Stimulated activated CD8-positive, alpha-beta memory T cell treated with anti-CD3 and anti-CD28 coated beads, Interleukin-7, amount 100 ng/mL, for 1 hour (primary cell): ENCODE data around the gene CFAP126.
"Not testable (repeated sequence)": the region's sequence is repeated elsewhere in the genome, so short reads cannot be mapped to it uniquely, and the experiment has no call there.

Experiments used
- DNase-seq, 2 donors: peaks; one replicate each; pipeline ENCODE4 v3.0.0-alpha.2; 2020; ENCODE audit warnings: low read depth in 2 of 2

CFAP126 gene

GRCh38 chr1:161367684-161368400 lies at the start of gene CFAP126:
CFAP126 (minus strand) TSS chr1:161367876; CDS start chr1:161367868, 8 bp downstream.
- no peak for DNase-seq

DNA sequence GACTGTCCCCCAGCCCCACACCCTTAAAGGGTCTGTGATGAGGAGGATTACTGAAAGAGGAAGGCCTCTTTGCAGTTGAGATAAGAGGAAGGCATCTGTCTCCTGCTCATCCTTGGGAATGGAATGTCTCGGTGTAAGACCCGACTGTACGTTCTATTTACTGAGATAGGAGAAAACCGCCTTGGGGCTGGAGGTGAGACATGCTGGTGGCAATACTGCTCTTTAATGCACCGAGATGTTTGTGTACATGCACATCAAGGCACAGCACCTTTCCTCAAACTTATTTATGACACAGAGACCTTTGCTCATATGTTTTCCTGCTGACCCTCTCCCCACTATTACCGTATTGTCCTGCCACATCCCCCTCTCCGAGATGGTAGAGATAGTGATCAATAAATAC lies 45.4 kb upstream of the CFAP126 start:
- DNase-seq, result not testable (repeated sequence)

GRCh38 chr1:161410636-161410970 lies 42.9 kb upstream of the CFAP126 start:
- DNase-seq, result not testable (repeated sequence)

DNA sequence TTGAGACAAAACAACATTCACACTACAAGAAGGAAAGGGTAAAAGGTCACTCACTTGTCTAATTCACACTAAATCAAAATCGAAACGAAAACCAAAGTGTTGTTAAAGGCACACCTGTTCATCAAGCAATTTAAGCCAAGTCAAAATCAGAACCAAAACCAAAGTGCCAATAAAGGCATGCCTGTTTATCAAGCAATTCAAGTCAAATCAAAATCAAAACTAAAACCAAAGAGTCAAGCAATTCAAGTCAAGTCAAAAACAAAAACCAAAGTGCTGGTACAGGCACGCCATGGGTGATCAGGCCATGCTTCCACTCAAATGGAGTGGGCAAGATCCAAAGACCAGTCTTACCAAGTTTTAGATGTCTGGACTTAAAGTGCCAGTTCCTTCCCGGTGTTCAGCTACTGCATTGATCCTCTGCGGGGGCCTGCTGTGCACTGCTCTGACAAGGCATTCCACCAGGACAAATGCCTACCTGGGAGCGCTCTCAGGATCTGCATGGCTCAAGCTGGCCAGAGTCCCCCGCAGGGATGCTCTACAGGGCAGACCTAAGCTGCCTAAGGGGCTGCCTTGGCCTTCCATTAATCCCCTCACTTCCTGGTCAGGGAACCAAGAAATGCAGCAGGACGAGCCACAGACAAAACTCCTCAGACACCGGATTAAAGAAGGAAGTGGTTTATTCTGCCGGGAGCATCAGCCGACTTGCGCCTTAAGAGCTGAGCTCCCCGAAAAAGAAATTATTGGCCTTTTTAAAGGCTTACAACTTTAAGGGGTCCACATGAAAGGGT lies 42.4 kb upstream of the CFAP126 start:
- not testable (repeated sequence) for DNase-seq

DNA sequence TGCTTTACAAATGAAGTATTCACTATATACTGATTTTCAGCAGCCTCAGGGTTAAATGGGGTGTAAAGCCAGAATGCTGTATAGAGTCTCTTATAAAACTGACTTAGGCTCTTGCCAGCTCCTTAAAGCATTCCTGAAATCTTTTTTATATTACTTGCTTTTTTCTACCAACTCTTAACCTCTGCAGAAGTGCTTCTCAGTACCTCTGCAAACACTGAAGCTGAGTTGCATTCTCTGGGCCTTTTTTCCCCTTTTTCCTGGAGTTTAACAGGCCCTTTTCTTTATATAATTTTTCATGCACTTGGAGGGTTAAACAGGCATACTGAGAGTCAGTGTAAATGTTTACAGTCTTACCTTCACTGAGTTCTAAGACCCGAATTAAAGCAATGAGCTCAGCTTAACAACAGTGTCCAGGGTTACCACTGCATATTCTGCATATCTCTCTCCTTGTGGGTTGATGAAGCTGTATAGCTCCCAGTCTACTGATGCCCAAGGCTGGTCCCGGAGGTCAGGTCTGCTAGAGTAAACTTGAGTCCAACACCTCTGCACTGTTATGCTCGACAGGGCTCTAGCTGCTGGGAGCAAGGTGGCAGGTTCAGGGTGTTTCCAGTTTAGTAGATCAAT lies 40.9 kb upstream of the CFAP126 start:
- DNase-seq, result no peak

GRCh38 chr1:161407451-161407985 lies 39.8 kb upstream of the CFAP126 start:
- DNase-seq, result no peak

DNA sequence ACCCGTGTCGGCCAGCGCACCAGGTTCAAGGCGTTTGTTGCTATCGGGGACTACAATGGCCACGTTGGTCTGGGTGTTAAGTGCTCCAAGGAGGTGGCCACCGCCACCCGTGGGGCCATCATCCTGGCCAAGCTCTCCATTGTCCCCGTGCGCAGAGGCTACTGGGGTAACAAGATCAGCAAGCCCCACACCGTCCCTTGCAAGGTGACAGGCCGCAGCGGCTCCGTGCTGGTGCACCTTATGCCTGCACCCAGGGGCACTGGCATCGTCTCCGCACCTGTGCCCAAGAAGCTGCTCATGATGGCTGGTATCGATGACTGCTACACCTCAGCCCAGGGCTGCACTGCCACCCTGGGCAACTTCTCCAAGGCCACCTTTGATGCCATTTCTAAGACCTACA lies 38.9 kb upstream of the CFAP126 start:
- not testable (repeated sequence) for DNase-seq

DNA sequence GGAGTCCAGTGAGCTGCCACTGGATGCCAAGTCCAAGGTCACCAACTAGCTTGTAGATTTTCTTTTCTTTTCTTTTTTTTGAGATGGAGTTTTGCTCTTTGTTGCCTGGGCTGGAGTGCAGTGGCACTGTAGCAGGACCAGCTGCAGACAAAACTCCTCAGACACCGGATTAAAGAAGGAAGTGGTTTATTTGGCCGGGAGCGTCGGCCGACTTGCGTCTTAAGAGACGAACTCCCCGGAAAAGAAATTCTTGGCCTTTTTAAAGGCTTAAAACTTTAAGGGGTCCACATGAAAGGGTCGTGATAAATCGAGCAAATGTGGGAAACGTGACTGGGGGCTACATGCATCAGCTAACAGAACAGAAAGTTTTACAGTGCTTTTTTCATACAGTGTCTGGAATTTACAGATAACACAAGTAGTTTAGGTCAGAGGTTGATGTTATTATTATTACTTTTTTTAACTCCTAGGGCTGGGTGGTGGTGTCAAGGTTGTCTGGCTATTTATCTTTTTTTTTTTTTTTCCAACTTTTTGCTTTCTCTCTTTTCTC lies 36.4 kb upstream of the CFAP126 start:
- DNase-seq, result no peak

GRCh38 chr1:161402446-161402845 lies 34.8 kb upstream of the CFAP126 start:
- no peak for DNase-seq

DNA sequence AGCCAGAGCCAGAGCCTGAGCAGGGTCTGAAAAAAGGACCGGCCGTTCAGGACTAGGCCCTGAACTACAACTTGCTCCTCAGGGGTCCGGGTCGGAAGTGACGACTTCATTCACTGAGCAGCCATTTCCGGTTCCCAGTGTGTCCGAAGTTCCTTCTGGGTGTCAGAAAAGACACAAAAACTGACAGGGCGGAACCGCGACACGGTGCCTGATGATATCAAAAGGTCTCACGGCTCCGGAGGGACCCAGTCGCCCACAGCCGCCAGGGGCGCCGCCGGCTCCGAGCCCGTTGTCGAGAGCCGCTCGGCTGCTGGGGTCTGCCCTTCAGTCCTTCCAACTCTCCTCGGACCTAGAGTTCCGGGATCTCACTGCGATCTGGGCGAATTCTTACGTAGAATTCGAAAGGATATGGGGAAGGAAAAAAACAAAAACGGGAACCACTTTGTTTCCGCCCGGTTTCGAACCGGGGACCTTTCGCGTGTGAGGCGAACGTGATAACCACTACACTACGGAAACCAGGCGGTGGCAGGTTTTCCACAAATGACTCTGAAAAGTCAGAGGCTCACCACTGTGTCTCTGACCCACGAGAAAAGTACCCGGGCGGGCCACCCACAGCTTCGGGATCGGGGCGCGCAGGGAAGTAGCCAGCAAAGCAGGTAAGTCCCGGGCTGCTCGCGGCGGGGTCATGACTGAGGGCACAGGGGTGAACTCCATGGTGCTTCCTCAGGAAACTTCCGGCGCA lies 31.8 kb upstream of the CFAP126 start:
- peak; percentile 93 to 95 for DNase-seq

DNA sequence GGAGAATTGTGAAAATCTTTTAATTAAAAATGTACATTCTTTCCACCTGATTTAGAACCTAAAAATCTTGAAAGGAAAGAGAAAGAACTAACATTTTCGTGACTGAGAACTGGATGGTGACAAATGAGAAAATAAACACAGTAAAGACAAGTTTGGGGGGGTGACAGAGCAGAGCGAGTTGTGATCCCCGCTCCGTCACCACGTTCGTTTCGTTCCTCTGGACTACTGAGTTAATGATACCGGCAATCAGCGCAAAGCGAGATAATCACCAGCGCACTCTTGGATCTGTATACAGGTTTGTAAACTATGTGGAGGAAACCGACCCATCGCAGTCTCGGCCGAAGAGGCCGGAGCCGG lies 31.2 kb upstream of the CFAP126 start:
- no peak for DNase-seq

DNA sequence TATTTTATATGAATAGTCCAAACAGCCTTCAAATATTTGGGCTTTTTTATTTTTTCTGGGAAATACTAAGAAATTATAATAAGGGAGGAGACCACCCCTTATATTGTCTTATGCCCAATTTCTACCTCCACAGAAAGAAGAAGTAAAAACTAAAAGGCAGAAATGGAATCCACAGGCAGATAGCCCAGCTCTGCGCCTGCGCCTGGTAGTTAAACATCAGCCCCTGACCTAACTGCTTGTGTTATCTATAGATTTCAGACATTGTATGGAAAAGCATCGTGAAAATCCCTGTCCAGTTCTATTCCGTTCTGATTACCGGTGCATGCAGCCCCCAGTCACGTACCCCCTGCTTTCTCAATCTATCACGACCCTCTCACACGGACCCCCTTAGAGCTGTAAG lies 29.4 kb upstream of the CFAP126 start:
- not testable (repeated sequence) for DNase-seq

DNA sequence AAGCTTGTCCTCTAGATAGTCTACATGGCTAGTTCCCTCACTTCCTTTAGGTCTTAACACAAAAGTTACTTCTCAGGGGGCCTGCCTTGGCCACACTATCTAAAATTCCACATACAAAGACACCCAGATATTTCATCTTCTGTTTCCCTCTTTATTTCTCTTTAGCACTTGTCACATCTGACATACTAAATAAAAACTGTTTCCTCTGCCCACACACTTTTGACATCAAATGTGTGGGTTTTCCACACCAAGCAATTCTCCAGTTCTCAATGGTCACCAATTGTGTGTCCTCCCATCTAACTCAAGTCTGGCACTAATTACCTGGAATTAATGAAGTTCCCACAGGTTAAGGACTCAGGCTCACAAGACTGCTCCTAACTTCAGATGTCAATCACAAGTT lies 25.5 kb upstream of the CFAP126 start:
- no peak for DNase-seq

GRCh38 chr1:161391611-161392010 lies 23.9 kb upstream of the CFAP126 start:
- DNase-seq, result no peak

DNA sequence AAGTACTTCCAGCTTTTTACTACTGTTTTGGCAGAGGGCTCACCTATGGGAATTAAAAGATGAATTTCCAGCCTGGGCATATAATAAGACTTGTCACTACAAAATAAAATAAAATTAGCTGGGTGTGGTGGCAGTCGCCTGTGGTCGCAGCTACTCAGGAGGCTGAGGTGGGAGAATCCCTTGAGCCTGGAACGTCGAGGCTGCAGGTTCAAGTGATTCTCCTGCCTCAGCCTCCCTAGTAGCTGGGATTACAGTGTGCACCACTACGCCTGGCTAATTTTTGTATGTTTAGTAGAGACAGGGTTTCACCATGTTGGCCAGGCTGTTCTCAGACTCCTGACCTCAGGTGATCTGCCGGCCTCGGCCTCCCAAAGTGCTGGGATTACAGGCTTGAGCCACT lies 23.5 kb upstream of the CFAP126 start:
- DNase-seq, result not testable (repeated sequence)

DNA sequence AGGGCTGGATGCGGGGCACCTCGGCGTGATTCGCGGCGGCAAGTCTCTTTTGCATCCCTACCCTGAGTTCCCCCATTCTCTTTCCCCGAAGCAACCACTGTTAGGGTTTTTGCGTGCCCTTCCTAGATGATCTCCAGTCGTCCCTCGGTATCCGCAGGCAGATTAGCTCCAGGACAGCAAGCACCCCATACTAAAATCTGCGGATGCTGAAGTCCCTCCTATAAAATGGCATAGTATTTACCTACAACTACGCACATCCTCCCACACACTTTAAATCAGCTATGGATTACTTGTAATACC lies 22.8 kb upstream of the CFAP126 start:
- DNase-seq, result no peak

DNA sequence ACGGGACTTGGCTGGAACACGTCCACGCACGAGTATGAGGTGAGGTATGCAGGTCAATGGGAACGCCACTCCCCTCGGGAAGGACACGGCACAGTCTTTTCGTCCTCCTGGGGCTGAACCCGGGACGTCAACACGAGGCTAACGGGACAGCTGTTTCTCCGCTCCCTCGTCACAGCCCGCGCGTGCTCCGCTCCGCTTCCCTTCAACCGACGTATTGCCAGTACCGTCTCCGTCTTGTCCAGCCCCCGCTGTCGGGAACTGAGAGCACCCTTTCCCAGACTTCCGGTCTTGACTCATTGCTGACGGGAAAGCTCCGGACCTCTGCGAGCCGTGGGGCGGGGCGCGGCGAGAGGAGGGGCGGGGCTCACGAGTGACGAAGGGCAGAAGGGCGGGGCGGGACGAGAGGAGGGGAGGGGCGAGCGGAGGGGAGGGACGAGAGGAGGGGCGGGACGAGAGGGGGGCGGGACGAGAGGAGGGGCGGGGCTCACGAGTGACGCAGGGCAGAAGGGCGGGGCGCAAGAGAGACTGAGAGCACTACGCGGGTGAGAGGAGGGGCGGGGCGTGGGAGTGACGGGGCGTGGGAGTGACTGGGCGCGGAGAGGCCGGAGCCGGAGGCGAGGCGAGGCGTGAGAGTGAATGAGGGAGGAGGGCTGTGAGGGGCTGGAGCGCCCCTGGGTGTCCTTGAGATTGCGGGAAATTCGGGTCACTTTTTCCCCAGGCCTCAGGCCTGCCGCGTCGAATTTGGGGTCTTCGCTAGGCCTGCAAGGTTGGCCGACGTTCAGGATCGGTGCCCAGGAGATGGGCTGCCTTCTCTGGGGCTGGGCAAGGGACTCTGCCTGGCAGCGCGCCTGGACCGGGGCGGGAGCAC lies 22.2 kb upstream of the CFAP126 start:
- peak; percentile 85 to 95 for DNase-seq

DNA sequence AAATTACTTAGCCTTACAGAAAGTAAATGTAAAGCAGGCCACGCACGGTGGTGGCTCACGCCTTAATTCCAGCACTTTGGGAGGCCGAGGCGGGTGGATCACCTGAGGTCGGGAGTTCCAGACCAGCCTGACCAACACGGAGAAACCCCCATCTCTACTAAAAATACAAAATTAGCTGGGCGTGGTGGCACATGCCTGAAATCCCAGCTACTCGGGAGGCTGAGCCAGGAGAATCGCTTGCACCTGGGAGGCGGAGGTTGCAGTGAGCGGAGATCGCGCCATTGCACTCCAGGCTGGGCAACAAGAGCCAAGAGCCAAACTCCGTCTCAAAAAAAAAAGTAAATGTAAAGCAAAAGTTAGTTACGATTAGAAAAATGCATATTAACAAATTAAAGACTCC lies 21.5 kb upstream of the CFAP126 start:
- DNase-seq, result not testable (repeated sequence)

DNA sequence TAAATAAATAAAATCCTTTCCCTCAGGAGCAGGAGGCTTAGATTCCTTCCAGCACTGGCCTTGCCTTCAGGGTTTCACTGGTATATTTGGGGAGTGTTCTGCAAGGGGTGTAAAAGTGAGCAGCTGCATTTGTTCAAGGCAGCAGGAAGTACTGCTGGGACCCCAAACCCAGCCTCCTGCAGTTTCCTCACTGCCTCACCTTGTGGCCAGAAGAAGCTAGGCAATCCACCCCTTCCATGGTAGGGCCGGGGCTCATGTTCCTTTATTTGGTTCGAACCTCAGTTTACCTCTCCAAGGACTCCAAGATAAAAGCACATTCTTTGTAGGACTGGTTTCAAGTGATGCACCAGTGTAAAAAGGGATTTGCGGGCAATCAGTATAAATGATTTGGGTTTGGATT lies 21.0 kb upstream of the CFAP126 start:
- no peak for DNase-seq

GRCh38 chr1:161382214-161383019 lies 14.7 kb upstream of the CFAP126 start:
- no peak for DNase-seq
